Transverse colon (tissue), 4 donors: ENCODE results near the gene NR2F1-AS1. TPM values are rescaled to one million over a fixed set of nuclear protein-coding genes. Genes with fewer than 3 reads are reported as not detected.
"Not testable (repeated sequence)": the region's sequence is repeated elsewhere in the genome, so short reads cannot be mapped to it uniquely, and the experiment has no call there.

Experiments used
- DNase-seq: peaks from one replicate; pipeline ENCODE4 v3.0.0-alpha.2; 2019
- H3K27ac ChIP-seq, 4 donors: fragments of 200-600 bp; sonication (generic); 2 replicates each; pipeline ENCODE4 v1.5.1; 2016 to 2018; ENCODE audit warnings: inconsistent platforms in 4 of 4
- H3K27me3 ChIP-seq: fragments of 200-600 bp; sonication (generic); 2 replicates; pipeline ENCODE4 v1.5.1; 2017; ENCODE audit warnings: inconsistent platforms
- H3K36me3 ChIP-seq, 4 donors: fragments of 200-600 bp; sonication (generic); 2 replicates each; pipeline ENCODE4 v1.5.1; 2017 to 2019; ENCODE audit warnings: inconsistent platforms in 4 of 4
- H3K4me1 ChIP-seq, 4 donors: fragments of 200-600 bp; sonication (generic); 2 replicates each; pipeline ENCODE4 v1.5.1; 2017 to 2020; ENCODE audit warnings: inconsistent platforms in 4 of 4
- H3K4me3 ChIP-seq, 4 donors: fragments of 200-600 bp; sonication (generic); 1 replicate in 1 of 4; 2 replicates in 3 of 4; pipeline versions ENCODE4 v1.5.1 to v1.6.1; 2017 to 2019; ENCODE audit warnings: inconsistent platforms in 4 of 4
- H3K9me3 ChIP-seq, 2 donors: fragments of 200-600 bp; sonication (generic); 2 replicates each; pipeline ENCODE4 v1.5.1; 2017 to 2019; ENCODE audit warnings: inconsistent platforms in 2 of 2
- EP300 ChIP-seq: sonication (generic); formaldehyde crosslinking; IDR thresholded peaks from one replicate; pipeline ENCODE4 v1.6.1; 2017; ENCODE audit warnings: antibody characterized with exemption, low read depth
- POLR2A ChIP-seq: fragments of 450-650 bp; IDR thresholded peaks from one replicate; pipeline ENCODE4 v1.6.1; 2016; ENCODE audit warnings: antibody characterized with exemption, mild to moderate bottlenecking, moderate library complexity
- POLR2AphosphoS5 ChIP-seq, 3 donors: sonication (generic); formaldehyde crosslinking; IDR thresholded peaks; one replicate each; pipeline ENCODE4 v1.6.1; 2016; ENCODE audit warnings: antibody characterized with exemption in 3 of 3
- WGBS, 2 donors: methylation state at CpG; one replicate each; pipeline ENCODE4 v1.1.5; 2018; ENCODE audit warnings: low coverage in 1 of 2; 5-methylcytosine and 5-hydroxymethylcytosine counted together
- in situ Hi-C, 4 donors: fragments of 200-750 bp; cut with MboI; loops; one replicate each; pipeline versions ENCODE4 v1.15.0 to v1.15.1; 2017; ENCODE audit warnings: low sequenced_read_pairs in 3 of 4, low pct_ligation_motif_present in 1 of 4, low pct_unique_long_range_greater_than_20kb in 1 of 4
- intact Hi-C: fragments of 100-400 bp; cut with DNase I; formaldehyde crosslinking; loops from one replicate; pipeline ENCODE4 v1.15.1; 2023; ENCODE audit warnings: low total_unique reads
- total RNA-seq, 4 donors: library from RNA; depleted of rRNA; stranded (reverse); fragments of >200 nt; gene quantifications; one replicate each; pipeline ENCODE4 v1.1.0, GENCODE V29; 2016
- TF ChIP-seq, protein P1 (sequence below), 5 experiments: fragments of 200-600 bp in 3 of 5; fragments of 450-650 bp in 2 of 5; sonication (generic) in 3 of 5; IDR thresholded peaks; 1 replicate in 2 of 5; 2 replicates in 3 of 5; pipeline ENCODE4 v1.5.1; 2016 to 2017; ENCODE audit warnings: antibody characterized with exemption in 5 of 5, inconsistent platforms in 3 of 5, mild to moderate bottlenecking in 2 of 5, moderate library complexity in 1 of 5

The NR2F1-AS1 gene
- total RNA-seq, 4 donors from 2014 or later = 1.2 to 3.7 (median 2.2) TPM

DNA sequence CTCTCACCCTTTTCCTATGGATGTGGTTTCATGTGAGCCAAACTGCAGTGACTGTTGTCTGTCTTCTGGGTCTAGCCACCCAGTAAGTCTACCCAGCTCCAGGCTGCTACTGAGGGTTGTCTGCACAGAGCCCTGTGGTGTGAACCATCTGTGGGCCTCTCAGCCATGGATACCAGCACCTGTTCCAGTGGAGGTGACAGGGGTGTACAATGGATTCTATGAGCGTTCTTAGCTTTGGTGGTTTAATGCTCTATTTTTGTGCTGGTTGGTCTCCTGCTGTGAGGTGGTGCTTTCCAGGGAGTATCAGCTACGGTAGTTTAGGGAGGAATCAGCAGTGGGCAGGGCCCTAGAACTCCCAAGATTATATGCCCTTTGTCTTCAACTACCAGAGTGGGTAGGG lies 186.7 kb downstream of the NR2F1-AS1 start:
- no peak overlapping the region for H3K4me3 ChIP-seq
- no peak for DNase-seq
- no peaks in the 10 kb centered on the region for H3K27me3 ChIP-seq
- H3K36me3 ChIP-seq = no peaks in the 10 kb centered on the region
- no peaks in the 10 kb centered on the region for H3K4me1 ChIP-seq
- intact Hi-C loops (no loop called here), in situ Hi-C loops (no loop called here)
- TF ChIP-seq, protein P1, sequence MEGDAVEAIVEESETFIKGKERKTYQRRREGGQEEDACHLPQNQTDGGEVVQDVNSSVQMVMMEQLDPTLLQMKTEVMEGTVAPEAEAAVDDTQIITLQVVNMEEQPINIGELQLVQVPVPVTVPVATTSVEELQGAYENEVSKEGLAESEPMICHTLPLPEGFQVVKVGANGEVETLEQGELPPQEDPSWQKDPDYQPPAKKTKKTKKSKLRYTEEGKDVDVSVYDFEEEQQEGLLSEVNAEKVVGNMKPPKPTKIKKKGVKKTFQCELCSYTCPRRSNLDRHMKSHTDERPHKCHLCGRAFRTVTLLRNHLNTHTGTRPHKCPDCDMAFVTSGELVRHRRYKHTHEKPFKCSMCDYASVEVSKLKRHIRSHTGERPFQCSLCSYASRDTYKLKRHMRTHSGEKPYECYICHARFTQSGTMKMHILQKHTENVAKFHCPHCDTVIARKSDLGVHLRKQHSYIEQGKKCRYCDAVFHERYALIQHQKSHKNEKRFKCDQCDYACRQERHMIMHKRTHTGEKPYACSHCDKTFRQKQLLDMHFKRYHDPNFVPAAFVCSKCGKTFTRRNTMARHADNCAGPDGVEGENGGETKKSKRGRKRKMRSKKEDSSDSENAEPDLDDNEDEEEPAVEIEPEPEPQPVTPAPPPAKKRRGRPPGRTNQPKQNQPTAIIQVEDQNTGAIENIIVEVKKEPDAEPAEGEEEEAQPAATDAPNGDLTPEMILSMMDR (IDR thresholded peaks at IDR 0.05) = no peak
- TF ChIP-seq POLR2A (no peak), EP300 (no peak), POLR2AphosphoS5 (IDR thresholded peaks at IDR 0.05) (no peak)
- no peak overlapping the region for H3K27ac ChIP-seq
- no peaks in the 10 kb centered on the region for H3K9me3 ChIP-seq
- 81% methylated on average over 2 of the region's 2 CpGs; no CpG with 5 or more reads in 1 of the 2 donors for WGBS, 2 donors

DNA sequence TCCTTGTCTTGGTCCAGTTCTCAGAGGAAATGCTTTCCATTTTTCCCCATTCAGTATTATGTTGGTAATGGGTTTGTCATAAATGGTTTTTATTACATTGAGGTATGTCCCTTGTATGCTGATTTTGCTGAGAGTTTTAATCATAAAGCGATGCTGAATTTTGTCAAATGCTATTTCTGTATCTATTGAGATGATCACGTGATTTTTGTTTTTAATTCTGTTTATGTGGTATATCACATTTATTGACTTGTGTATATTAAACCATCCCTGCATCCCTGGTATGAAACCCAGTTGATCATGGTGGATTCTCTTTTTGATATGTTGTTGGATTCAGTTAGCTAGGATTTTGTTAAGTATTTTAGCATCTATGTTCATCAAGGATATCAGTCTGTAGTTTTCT lies 189.8 kb downstream of the NR2F1-AS1 start:
- H3K4me1 ChIP-seq, H3K36me3 ChIP-seq, in situ Hi-C loops, H3K27ac ChIP-seq, H3K9me3 ChIP-seq, DNase-seq, intact Hi-C loops, H3K4me3 ChIP-seq, H3K27me3 ChIP-seq: not testable (repeated sequence)
- 91 to 100% methylated on average over 2 of the region's 2 CpGs for whole genome bisulfite sequencing, 2 donors

DNA sequence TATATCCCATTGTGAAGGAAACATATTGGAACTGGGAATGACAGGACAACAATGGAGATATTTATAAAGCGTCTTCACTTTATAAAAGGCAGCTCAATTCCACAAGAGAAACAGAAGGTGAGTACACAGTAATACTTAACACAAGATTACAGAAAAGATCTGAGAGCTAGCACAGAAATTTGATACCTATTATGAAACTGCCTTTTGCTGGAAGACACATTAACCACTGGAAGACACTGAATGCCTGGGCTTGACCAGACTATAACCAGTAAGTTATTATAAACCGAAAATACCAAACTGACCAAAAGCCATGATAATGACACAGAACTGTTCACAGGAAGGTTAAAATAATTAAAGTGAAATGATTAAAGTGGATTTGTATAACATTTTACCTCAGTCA lies 195.4 kb downstream of the NR2F1-AS1 start:
- Histone ChIP-seq H3K27ac (no peak overlapping the region), H3K36me3 (no peaks in the 10 kb centered on the region), H3K4me1 (no peaks in the 10 kb centered on the region), H3K4me3 (no peak overlapping the region), H3K27me3 (no peaks in the 10 kb centered on the region), H3K9me3 (no peaks in the 10 kb centered on the region)
- intact Hi-C loops (no loop called here), in situ Hi-C loops (no loop called here)
- no peak for DNase-seq
- 83 to 100% methylated on average over 2 of the region's 2 CpGs for WGBS, 2 donors
- TF ChIP-seq POLR2AphosphoS5 (IDR thresholded peaks at IDR 0.05) (no peak), POLR2A (no peak), EP300 (no peak)
- TF ChIP-seq, protein P1 (IDR thresholded peaks at IDR 0.05) = no peak

DNA sequence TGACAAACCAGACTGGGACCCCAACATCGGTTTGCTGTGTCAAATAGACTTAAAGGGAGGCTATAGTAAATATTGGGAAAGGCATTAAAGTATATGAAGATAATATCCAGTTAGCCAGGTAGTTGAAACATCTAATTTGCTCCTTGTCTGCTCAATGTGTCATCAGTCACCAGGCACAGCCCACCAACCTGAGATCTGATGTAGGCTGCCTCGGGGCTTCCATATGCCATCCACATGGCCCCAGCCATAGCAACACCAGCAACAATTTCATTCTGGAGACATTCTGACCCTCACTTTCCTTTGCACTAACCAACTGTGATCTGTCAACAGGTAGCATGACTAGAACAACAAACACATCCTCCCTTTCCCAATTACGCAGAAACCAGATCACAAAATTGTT lies 196.0 kb downstream of the NR2F1-AS1 start:
- H3K27ac ChIP-seq = no peak overlapping the region
- no peaks in the 10 kb centered on the region for H3K36me3 ChIP-seq
- in situ Hi-C loops = no loop called here
- H3K4me3 ChIP-seq = no peak overlapping the region
- TF ChIP-seq, protein P1 (IDR thresholded peaks at IDR 0.05) = no peak
- TF ChIP-seq EP300 (no peak), POLR2A (no peak), POLR2AphosphoS5 (IDR thresholded peaks at IDR 0.05) (no peak)
- no peaks in the 10 kb centered on the region for H3K9me3 ChIP-seq
- no peaks in the 10 kb centered on the region for H3K27me3 ChIP-seq
- no peaks in the 10 kb centered on the region for H3K4me1 ChIP-seq
- WGBS, 2 donors = 76 to 80% methylated on average over 2 to 3 of the region's 3 CpGs
- intact Hi-C loops = no loop called here
- DNase-seq = no peak

DNA sequence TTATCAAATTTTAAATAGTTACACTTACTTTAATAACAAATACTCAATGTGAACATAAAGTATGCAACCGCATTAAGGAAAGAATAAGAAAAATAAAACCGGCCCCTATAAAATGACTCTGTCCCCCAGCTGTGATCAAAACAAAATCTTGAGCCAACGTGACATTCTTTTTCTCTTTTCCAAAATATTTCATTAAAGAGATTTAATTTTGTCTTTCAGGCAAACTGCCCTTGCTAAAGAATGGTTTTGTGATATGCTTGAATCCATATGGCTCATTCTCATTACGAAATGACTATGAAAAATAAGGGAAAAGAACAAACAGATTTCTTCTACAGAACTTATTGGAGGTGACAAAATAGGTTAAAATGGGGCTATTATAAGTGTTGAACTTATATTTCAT lies 197.0 kb downstream of the NR2F1-AS1 start:
- Histone ChIP-seq H3K36me3 (no peaks in the 10 kb centered on the region), H3K4me1 (no peaks in the 10 kb centered on the region), H3K27ac (no peak overlapping the region), H3K9me3 (no peaks in the 10 kb centered on the region), H3K4me3 (no peak overlapping the region), H3K27me3 (no peaks in the 10 kb centered on the region)
- intact Hi-C loops (no loop called here), in situ Hi-C loops (no loop called here)
- WGBS, 2 donors = 69 to 87% methylated on average over 4 of the region's 4 CpGs
- DNase-seq = no peak
- TF ChIP-seq, protein P1 (IDR thresholded peaks at IDR 0.05) = no peak
- TF ChIP-seq EP300 (no peak), POLR2A (no peak), POLR2AphosphoS5 (IDR thresholded peaks at IDR 0.05) (no peak)
